Esophagus muscularis mucosa (tissue), 4 donors: ENCODE data around the gene PLXNB1. TPM values are rescaled to one million over a fixed set of nuclear protein-coding genes. Genes with fewer than 3 reads are reported as not detected.

Source experiments
- DNase-seq: peaks from one replicate; pipeline ENCODE4 v3.0.0-alpha.2; 2017; ENCODE audit errors: extremely low spot score
- H3K27ac ChIP-seq, 4 donors: fragments of 200-600 bp; sonication (generic); replicated peaks in 1 of 4; 1 replicate in 3 of 4; 2 replicates in 1 of 4; pipeline ENCODE4 v1.5.1; 2016 to 2019; ENCODE audit warnings: mild to moderate bottlenecking in 1 of 4
- H3K27me3 ChIP-seq, 4 donors: fragments of 200-600 bp; sonication (generic); one replicate each; pipeline versions ENCODE4 v1.5.1 to v1.6.0; 2016 to 2019
- H3K36me3 ChIP-seq, 4 donors: fragments of 200-600 bp; sonication (generic); one replicate each; pipeline ENCODE4 v1.5.1; 2016 to 2019
- H3K4me1 ChIP-seq, 4 donors: fragments of 200-600 bp; sonication (generic); one replicate each; pipeline ENCODE4 v1.5.1; 2016 to 2019
- H3K4me3 ChIP-seq, 4 donors: fragments of 200-600 bp; sonication (generic); 1 replicate in 2 of 4; 2 replicates in 2 of 4; pipeline ENCODE4 v1.5.1; 2016 to 2019; ENCODE audit warnings: mild to moderate bottlenecking in 4 of 4, moderate library complexity in 1 of 4
- H3K9me3 ChIP-seq, 4 donors: fragments of 200-600 bp; sonication (generic); 1 replicate in 3 of 4; 2 replicates in 1 of 4; pipeline ENCODE4 v1.5.1; 2016 to 2019
- CTCF ChIP-seq, 3 experiments: fragments of 200-600 bp in 2 of 3; fragments of 450-650 bp in 1 of 3; sonication (generic) in 2 of 3; IDR thresholded peaks; one replicate each; pipeline ENCODE4 v1.5.1; 2017 to 2019; ENCODE audit warnings: antibody characterized with exemption in 3 of 3, mild to moderate bottlenecking in 2 of 3, moderate library complexity in 1 of 3
- EP300 ChIP-seq: sonication (generic); formaldehyde crosslinking; IDR thresholded peaks from one replicate; pipeline ENCODE4 v1.6.1; 2017; ENCODE audit warnings: antibody characterized with exemption
- POLR2A ChIP-seq: fragments of 450-650 bp; IDR thresholded peaks from one replicate; pipeline ENCODE4 v1.6.1; 2017; ENCODE audit warnings: antibody characterized with exemption, moderate library complexity, mild to moderate bottlenecking, low read depth
- POLR2AphosphoS5 ChIP-seq, 2 donors: sonication (generic); formaldehyde crosslinking; IDR thresholded peaks; one replicate each; pipeline ENCODE4 v1.6.1; 2017; ENCODE audit warnings: antibody characterized with exemption in 2 of 2
- WGBS: methylation state at CpG from one replicate; pipeline ENCODE4 v1.1.5; 2018; 5-methylcytosine and 5-hydroxymethylcytosine counted together
- intact Hi-C: fragments of 100-400 bp; cut with DNase I; formaldehyde crosslinking; loops from one replicate; pipeline ENCODE4 v1.15.1; 2023
- total RNA-seq, 4 donors: library from RNA; depleted of rRNA; stranded (reverse); fragments of >200 nt; gene quantifications; one replicate each; pipeline versions ENCODE4 v1.1.0 to v1.2.1, GENCODE V29; 2016

PLXNB1 gene
- total RNA-seq, 4 donors from 2014 or later: 120 to 200 (median 152) TPM

GRCh38 chr3:48429317-48429959 is 448 bp downstream of the PLXNB1 start:
- no peaks in the 10 kb centered on the region for H3K27me3 ChIP-seq
- peaks cover 59 to 89% (median 84%) of the 10 kb centered on the region in 4 donors for H3K4me1 ChIP-seq
- peaks cover 0 to 17% (median 14%) of the 10 kb centered on the region in 4 donors for H3K36me3 ChIP-seq
- under 1% methylated on average over 12 of the region's 86 CpGs for WGBS
- DNase-seq: no peak
- H3K4me3 ChIP-seq: peak overlapping the region; percentile 77 to 92 (median 86)
- intact Hi-C loops: no loop called here
- H3K9me3 ChIP-seq: no peaks in the 10 kb centered on the region
- TF ChIP-seq POLR2AphosphoS5 (IDR thresholded peaks at IDR 0.05): peak in 1 of 2 donors; percentile 45
- no peak for TF ChIP-seq CTCF (IDR thresholded peaks at IDR 0.05)
- no peak for TF ChIP-seq EP300
- no peak for TF ChIP-seq POLR2A
- H3K27ac ChIP-seq: peak overlapping the region; percentile 93 to 99 (median 98)

GRCh38 chr3:48428572-48429316 is 1.1 kb downstream of the PLXNB1 start:
- Histone ChIP-seq H3K27me3 (no peaks in the 10 kb centered on the region), H3K36me3 (peaks cover 0 to 22% (median 18%) of the 10 kb centered on the region in 4 donors), H3K4me3 (peak overlapping the region; percentile 77 to 92 (median 86)), H3K27ac (peak overlapping the region; percentile 93 to 99 (median 98)), H3K9me3 (no peaks in the 10 kb centered on the region), H3K4me1 (peaks cover 62 to 89% (median 84%) of the 10 kb centered on the region in 4 donors)
- DNase-seq: no peak
- intact Hi-C loops: no loop called here
- WGBS: 18% methylated on average over 4 of the region's 60 CpGs
- TF ChIP-seq POLR2A: no peak
- TF ChIP-seq EP300: no peak
- no peak for TF ChIP-seq CTCF (IDR thresholded peaks at IDR 0.05)
- peak; percentile 47 to 85 for TF ChIP-seq POLR2AphosphoS5 (IDR thresholded peaks at IDR 0.05)

- DNase-seq: no peak
Observed at GRCh38 chr3:48428088-48428571, 1.8 kb downstream of the PLXNB1 start.

GRCh38 chr3:48427630-48427962 is 2.3 kb downstream of the PLXNB1 start:
- intact Hi-C loops: no loop called here

More at GRCh38 chr3:48428088-48428571, 1.8 kb downstream of the PLXNB1 start:
- 50% methylated on average over 7 of the region's 7 CpGs for WGBS
- TF ChIP-seq CTCF (IDR thresholded peaks at IDR 0.05): no peak
- Histone ChIP-seq H3K27ac (peak overlapping the region; percentile 93 to 99 (median 98)), H3K9me3 (no peaks in the 10 kb centered on the region), H3K4me1 (peaks cover 58 to 89% (median 84%) of the 10 kb centered on the region in 4 donors), H3K27me3 (no peaks in the 10 kb centered on the region), H3K4me3 (peak overlapping the region; percentile 77 to 92 (median 86)), H3K36me3 (peaks cover 0 to 22% (median 19%) of the 10 kb centered on the region in 4 donors)
- intact Hi-C loops: no loop called here

More at GRCh38 chr3:48427630-48427962, 2.3 kb downstream of the PLXNB1 start:
- 63% methylated on average over 9 of the region's 9 CpGs for WGBS
- H3K4me1 ChIP-seq: peaks cover 53 to 89% (median 84%) of the 10 kb centered on the region in 4 donors
- H3K27ac ChIP-seq: peak overlapping the region; percentile 93 to 99 (median 98)
- no peaks in the 10 kb centered on the region for H3K27me3 ChIP-seq
- H3K4me3 ChIP-seq: peak overlapping the region; percentile 77 to 92 (median 86)
- peaks cover 0 to 22% (median 16%) of the 10 kb centered on the region in 4 donors for H3K36me3 ChIP-seq
- peak in 1 of 2 donors; percentile 67 for TF ChIP-seq POLR2AphosphoS5 (IDR thresholded peaks at IDR 0.05)
- no peak for TF ChIP-seq EP300
- H3K9me3 ChIP-seq: no peaks in the 10 kb centered on the region
- no peak for DNase-seq
